Fibroblast of pulmonary artery (primary cell): ENCODE measurements around the gene ARHGAP23.
A peak's percentile ranks its signal among the peaks of the same experiment; 100 is the strongest.

Source experiments
- DNase-seq: peaks from one replicate; pipeline ENCODE4 v3.0.0-alpha.2; 2010; ENCODE audit warnings: low read depth
- H3K4me3 ChIP-seq: replicated peaks from 2 replicates; pipeline ENCODE4 v1.5.1; 2011; ENCODE audit warnings: low read depth, mild to moderate bottlenecking, control low read depth, low read length, moderate library complexity
- TF ChIP-seq, protein P1 (sequence below): IDR thresholded peaks from 2 replicates; pipeline ENCODE4 v1.5.1; 2011; ENCODE audit warnings: mild to moderate bottlenecking, control low read depth, low read length, inconsistent platforms; ENCODE audit errors: missing control alignments

The ARHGAP23 gene, protein sequence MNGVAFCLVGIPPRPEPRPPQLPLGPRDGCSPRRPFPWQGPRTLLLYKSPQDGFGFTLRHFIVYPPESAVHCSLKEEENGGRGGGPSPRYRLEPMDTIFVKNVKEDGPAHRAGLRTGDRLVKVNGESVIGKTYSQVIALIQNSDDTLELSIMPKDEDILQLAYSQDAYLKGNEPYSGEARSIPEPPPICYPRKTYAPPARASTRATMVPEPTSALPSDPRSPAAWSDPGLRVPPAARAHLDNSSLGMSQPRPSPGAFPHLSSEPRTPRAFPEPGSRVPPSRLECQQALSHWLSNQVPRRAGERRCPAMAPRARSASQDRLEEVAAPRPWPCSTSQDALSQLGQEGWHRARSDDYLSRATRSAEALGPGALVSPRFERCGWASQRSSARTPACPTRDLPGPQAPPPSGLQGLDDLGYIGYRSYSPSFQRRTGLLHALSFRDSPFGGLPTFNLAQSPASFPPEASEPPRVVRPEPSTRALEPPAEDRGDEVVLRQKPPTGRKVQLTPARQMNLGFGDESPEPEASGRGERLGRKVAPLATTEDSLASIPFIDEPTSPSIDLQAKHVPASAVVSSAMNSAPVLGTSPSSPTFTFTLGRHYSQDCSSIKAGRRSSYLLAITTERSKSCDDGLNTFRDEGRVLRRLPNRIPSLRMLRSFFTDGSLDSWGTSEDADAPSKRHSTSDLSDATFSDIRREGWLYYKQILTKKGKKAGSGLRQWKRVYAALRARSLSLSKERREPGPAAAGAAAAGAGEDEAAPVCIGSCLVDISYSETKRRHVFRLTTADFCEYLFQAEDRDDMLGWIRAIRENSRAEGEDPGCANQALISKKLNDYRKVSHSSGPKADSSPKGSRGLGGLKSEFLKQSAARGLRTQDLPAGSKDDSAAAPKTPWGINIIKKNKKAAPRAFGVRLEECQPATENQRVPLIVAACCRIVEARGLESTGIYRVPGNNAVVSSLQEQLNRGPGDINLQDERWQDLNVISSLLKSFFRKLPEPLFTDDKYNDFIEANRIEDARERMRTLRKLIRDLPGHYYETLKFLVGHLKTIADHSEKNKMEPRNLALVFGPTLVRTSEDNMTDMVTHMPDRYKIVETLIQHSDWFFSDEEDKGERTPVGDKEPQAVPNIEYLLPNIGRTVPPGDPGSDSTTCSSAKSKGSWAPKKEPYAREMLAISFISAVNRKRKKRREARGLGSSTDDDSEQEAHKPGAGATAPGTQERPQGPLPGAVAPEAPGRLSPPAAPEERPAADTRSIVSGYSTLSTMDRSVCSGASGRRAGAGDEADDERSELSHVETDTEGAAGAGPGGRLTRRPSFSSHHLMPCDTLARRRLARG (N-terminal part only)

GRCh38 chr17:38428112-38428642, at the start of gene ARHGAP23:
ARHGAP23 (plus strand) TSS chr17:38428464; CDS start chr17:38428486, 22 bp downstream.
- TF ChIP-seq, protein P1, sequence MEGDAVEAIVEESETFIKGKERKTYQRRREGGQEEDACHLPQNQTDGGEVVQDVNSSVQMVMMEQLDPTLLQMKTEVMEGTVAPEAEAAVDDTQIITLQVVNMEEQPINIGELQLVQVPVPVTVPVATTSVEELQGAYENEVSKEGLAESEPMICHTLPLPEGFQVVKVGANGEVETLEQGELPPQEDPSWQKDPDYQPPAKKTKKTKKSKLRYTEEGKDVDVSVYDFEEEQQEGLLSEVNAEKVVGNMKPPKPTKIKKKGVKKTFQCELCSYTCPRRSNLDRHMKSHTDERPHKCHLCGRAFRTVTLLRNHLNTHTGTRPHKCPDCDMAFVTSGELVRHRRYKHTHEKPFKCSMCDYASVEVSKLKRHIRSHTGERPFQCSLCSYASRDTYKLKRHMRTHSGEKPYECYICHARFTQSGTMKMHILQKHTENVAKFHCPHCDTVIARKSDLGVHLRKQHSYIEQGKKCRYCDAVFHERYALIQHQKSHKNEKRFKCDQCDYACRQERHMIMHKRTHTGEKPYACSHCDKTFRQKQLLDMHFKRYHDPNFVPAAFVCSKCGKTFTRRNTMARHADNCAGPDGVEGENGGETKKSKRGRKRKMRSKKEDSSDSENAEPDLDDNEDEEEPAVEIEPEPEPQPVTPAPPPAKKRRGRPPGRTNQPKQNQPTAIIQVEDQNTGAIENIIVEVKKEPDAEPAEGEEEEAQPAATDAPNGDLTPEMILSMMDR = no peak
- DNase-seq = peak; percentile 81

DNA sequence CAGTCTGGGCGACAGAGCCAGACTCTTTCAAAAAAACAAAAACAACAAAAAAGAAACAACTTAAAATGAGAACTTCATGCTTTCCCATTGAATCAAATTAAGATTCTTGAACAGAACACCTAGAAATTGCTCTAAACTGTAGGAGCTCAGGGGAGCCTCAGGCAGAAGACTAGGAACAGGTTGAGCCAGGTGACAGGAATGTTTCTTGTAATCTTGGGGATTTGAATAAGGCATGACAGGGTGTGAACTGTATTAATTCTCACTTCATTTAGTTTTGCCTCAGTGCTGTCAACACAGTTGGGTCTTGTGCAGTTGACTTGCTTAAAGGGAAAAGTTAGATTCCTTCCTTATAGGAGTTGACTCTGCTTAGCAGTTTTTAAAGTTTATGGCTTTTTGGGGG, 48.8 kb upstream of the ARHGAP23 start:
- DNase-seq = no peak
- TF ChIP-seq, protein P1 = no peak
- H3K4me3 ChIP-seq = no peak overlapping the region

More at GRCh38 chr17:38428112-38428642, at the start of gene ARHGAP23:
- H3K4me3 ChIP-seq = peak within 1 kb of the TSS; percentile 74

GRCh38 chr17:38395090-38395489, 33.2 kb upstream of the ARHGAP23 start:
- DNase-seq = no peak
- no peak overlapping the region for H3K4me3 ChIP-seq
- TF ChIP-seq, protein P1 = no peak

DNA sequence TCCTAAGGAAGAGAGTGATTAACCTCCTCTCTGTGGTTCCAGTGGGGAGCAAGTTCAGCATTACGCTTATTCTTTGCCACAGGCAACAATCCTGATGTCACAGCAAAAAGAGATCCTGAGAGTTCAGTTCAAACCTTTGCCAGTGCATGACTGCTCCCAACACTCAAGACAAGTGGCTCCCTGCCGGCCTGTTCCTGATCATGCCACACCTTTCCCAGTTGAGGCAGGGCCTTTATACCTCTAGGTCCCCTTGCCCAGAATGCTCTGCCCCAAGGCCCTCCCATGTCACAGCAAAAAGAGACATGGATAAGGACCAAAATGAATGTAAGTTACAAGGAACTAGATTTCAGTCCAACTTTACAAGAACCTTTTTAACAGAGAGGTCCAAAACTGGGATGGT, 31.0 kb upstream of the ARHGAP23 start:
- DNase-seq = no peak
- TF ChIP-seq, protein P1 = no peak
- no peak overlapping the region for H3K4me3 ChIP-seq

GRCh38 chr17:38400286-38400685, 28.0 kb upstream of the ARHGAP23 start:
- DNase-seq = no peak
- H3K4me3 ChIP-seq = no peak overlapping the region
- TF ChIP-seq, protein P1 = no peak

GRCh38 chr17:38401459-38401858, 26.8 kb upstream of the ARHGAP23 start:
- no peak for DNase-seq
- H3K4me3 ChIP-seq = no peak overlapping the region
- TF ChIP-seq, protein P1 = no peak
